ENCODE measurements around the gene VPS45. TPM values are rescaled to one million over a fixed set of nuclear protein-coding genes. Genes with fewer than 3 reads are reported as not detected.

Gene VPS45
- total RNA-seq, 2 experiments from 2014 or later: 36.1 to 40.0 TPM

DNA sequence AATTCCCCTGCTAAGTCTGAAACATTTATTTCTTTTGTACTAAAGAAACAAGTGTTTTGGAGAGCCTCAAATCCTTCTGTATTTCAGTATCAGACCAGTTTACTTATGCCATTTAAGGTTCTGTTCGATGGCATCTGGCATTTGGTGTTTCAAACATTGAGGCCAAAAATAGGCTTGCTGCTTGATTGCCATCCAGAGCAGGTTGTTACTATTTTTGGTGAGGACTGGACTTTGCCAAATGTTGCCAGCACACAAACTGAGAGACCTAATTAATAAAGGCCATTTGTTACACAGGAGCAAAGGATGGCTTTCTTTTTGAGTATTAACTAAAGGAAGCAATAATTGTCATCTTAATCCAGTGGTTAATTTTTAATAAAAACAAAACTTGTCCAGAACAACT, 26.2 kb downstream of the VPS45 start:
- ChIA-PET CTCF (interaction anchor here (1.3 to 1.6 kb wide), 2 partner anchors 16 to 20 kb away, joined by 4 read pairs; no protein-coding TSS in a partner anchor), POLR2A (interaction anchor here (3.9 kb wide), 1 partner anchor 207 kb away, joined by 13 read pairs; a partner anchor contains a TSS)
- Mint-ChIP-seq H3K4me3 (no peak overlapping the region), H3K27me3 (ENCODE audit: low read depth) (no peaks in the 10 kb centered on the region), H3K36me3 (ENCODE audit: low read depth) (peaks cover 43% of the 10 kb centered on the region), H3K27ac (no peak overlapping the region), H3K9me3 (ENCODE audit: insufficient read depth) (no peaks in the 10 kb centered on the region), H3K4me1 (ENCODE audit: low read depth) (peaks cover 56% of the 10 kb centered on the region)
- ATAC-seq: no peak
- no peak for DNase-seq

DNA sequence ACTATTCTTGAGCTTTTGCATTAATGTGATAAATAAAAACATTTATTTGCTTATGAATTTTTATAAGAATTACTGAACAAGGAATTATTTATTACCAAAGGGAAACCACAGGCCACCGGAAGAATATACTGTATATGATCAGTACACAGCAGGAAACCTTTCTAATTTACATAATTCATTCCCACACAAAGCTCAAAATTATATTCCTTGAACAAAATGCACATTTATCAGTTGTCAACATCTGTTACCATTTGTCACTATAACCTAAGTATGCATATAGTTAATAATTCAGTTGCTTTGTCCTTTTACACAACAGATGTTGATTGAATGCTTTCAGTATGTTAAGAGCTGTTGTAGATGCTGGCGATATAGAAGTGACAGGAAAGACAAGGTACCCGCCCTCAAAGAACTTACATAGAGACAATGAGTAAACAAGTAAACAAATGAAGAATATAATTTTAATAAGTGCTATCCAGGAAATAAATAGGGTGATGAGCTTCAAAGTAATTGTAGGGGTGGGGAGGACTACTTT, 27.2 kb downstream of the VPS45 start:
- Mint-ChIP-seq H3K9me3 (ENCODE audit: insufficient read depth) (no peaks in the 10 kb centered on the region), H3K4me3 (no peak overlapping the region), H3K36me3 (ENCODE audit: low read depth) (peaks cover 44% of the 10 kb centered on the region), H3K27ac (peak overlapping the region; percentile 13), H3K4me1 (ENCODE audit: low read depth) (peaks cover 52% of the 10 kb centered on the region), H3K27me3 (ENCODE audit: low read depth) (no peaks in the 10 kb centered on the region)
- CTCF ChIA-PET: interaction anchor here (0.9 to 1.6 kb wide), 3 partner anchors 15 to 92 kb away, joined by 3 to 4 read pairs (median 3); no protein-coding TSS in a partner anchor
- POLR2A ChIA-PET: interaction anchor here (0.6 kb wide), 1 partner anchor 55 kb away, joined by 4 read pairs; no protein-coding TSS in a partner anchor
- DNase-seq (no peak), ATAC-seq (no peak)

DNA sequence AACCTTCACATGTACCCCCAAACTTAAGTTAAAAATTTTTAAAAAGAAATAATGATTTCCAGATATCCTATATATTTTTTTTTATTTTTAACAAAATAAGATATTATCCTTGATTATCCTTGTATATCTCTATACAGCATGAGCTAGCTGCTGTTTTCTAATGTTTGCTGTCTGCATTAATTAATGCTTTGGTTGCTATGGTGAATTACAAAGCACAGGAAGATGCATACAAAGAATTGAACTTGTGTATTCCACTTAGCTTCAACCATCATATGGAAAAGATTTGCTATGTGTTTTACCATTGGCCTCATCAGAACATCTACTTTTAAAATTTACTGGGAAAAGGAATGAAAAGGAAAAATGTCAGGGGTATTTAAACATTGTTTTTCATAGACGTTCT, 35.4 kb downstream of the VPS45 start:
- Mint-ChIP-seq H3K36me3 (ENCODE audit: low read depth) (peaks cover 62% of the 10 kb centered on the region), H3K27ac (no peak overlapping the region), H3K4me1 (ENCODE audit: low read depth) (peaks cover 58% of the 10 kb centered on the region), H3K9me3 (ENCODE audit: insufficient read depth) (no peaks in the 10 kb centered on the region), H3K4me3 (no peak overlapping the region), H3K27me3 (ENCODE audit: low read depth) (no peaks in the 10 kb centered on the region)
- ATAC-seq (no peak), DNase-seq (no peak)
- POLR2A ChIA-PET: interaction anchor here (0.6 to 3.1 kb wide), 2 partner anchors 40 to 47 kb away, joined by 3 to 11 read pairs; partner anchors contain the start of gene PLEKHO1
- CTCF ChIA-PET: interaction anchor here (0.9 to 1.8 kb wide), 4 partner anchors 14 to 141 kb away, joined by 3 to 5 read pairs (median 3); no protein-coding TSS in a partner anchor

DNA sequence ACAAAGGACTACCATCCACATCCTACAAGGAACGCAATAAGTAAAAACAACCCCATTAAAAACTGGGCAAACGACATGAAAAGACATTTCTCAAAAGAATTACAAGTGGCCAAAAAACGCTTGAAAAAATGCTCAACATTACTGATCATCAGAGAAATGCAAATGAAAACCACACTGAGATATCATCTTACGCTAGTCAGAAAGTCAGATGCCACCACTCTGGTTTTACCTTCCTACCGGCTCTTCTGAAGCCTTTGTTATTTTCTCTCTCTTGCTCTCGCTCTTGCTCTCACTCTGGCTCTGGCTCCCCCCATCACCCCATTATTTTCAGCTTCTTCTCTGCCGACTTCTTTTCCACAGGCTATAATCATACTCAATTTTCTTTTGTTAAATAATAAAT, 38.8 kb downstream of the VPS45 start:
- CTCF ChIA-PET: interaction anchor here (1.4 kb wide), 1 partner anchor 81 kb away, joined by 4 read pairs; no protein-coding TSS in a partner anchor
- peak overlapping the region; percentile 95 for H3K27ac Mint-ChIP-seq
- ATAC-seq (peak; percentile 74), DNase-seq (peak; percentile 52)
- H3K9me3 Mint-ChIP-seq (ENCODE audit: insufficient read depth): no peaks in the 10 kb centered on the region
- no peaks in the 10 kb centered on the region for H3K27me3 Mint-ChIP-seq (ENCODE audit: low read depth)
- peaks cover 79% of the 10 kb centered on the region for H3K4me1 Mint-ChIP-seq (ENCODE audit: low read depth)
- peak overlapping the region; percentile 69 for H3K4me3 Mint-ChIP-seq
- H3K36me3 Mint-ChIP-seq (ENCODE audit: low read depth): peaks cover 56% of the 10 kb centered on the region
- POLR2A ChIA-PET: interaction anchor here (0.6 to 1.0 kb wide), 2 partner anchors 44 to 184 kb away, joined by 3 to 4 read pairs; partner anchors contain the start of gene PLEKHO1

DNA sequence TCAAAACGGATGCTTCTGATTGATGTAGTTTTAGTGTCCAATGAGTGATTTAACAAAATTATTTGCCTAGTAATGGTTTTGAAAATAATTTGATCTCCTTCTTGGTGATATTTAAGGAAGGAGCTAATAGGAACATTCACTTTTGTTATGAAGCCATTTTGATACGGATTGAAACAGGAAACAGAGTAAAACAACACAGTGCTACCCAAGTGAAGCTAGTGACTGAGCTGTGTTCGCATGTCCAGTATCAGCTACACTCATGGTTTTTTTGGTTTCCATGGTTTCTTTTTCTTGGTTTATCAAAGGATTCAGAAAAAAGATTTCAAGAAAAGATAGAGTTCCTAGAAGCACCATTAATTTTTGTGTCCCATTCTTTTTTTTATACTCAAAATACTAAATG, 42.0 kb downstream of the VPS45 start:
- ChIA-PET CTCF (interaction anchor here (0.7 to 3.4 kb wide), 12 partner anchors 12 to 77 kb away, joined by 3 to 19 read pairs (median 4); no protein-coding TSS in a partner anchor), POLR2A (interaction anchor here (0.7 to 3.1 kb wide), 5 partner anchors 12 to 453 kb away, joined by 3 to 20 read pairs (median 4); a partner anchor contains a TSS)
- Mint-ChIP-seq H3K27me3 (ENCODE audit: low read depth) (no peaks in the 10 kb centered on the region), H3K4me1 (ENCODE audit: low read depth) (peaks cover 76% of the 10 kb centered on the region), H3K27ac (peak overlapping the region; percentile 91), H3K36me3 (ENCODE audit: low read depth) (peaks cover 65% of the 10 kb centered on the region), H3K4me3 (peak overlapping the region; percentile 72), H3K9me3 (ENCODE audit: insufficient read depth) (peaks cover 8% of the 10 kb centered on the region)
- DNase-seq (peak; percentile 44), ATAC-seq (peak; percentile 82)

DNA sequence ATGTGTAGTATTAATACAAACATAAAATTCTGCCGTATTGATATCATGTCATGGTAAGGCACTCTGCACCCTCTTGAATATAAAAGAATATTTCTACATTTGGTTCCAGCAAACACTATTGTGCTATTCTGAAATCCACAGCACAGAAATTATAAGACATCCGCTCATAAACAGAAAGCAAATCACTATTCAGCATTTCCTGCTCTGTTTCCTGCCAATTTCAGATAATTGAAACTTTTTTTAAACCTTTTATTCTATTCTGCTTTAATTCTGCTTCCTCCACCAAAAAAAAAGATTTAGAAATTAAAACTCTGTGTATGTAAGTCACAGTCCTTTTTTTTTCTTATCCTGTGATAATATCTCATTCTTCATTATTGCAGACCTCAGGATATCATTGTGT, 42.5 kb downstream of the VPS45 start:
- Mint-ChIP-seq H3K27me3 (ENCODE audit: low read depth) (no peaks in the 10 kb centered on the region), H3K27ac (peak overlapping the region; percentile 91), H3K4me1 (ENCODE audit: low read depth) (peaks cover 72% of the 10 kb centered on the region), H3K36me3 (ENCODE audit: low read depth) (peaks cover 65% of the 10 kb centered on the region), H3K9me3 (ENCODE audit: insufficient read depth) (peaks cover 10% of the 10 kb centered on the region), H3K4me3 (peak overlapping the region; percentile 72)
- ATAC-seq (peak; percentile 40), DNase-seq (no peak)
- ChIA-PET CTCF (interaction anchor here (0.8 to 3.4 kb wide), 11 partner anchors 12 to 77 kb away, joined by 3 to 19 read pairs (median 5); no protein-coding TSS in a partner anchor), POLR2A (interaction anchor here (0.7 to 3.1 kb wide), 4 partner anchors 12 to 223 kb away, joined by 3 to 20 read pairs (median 6); a partner anchor contains a TSS)

DNA sequence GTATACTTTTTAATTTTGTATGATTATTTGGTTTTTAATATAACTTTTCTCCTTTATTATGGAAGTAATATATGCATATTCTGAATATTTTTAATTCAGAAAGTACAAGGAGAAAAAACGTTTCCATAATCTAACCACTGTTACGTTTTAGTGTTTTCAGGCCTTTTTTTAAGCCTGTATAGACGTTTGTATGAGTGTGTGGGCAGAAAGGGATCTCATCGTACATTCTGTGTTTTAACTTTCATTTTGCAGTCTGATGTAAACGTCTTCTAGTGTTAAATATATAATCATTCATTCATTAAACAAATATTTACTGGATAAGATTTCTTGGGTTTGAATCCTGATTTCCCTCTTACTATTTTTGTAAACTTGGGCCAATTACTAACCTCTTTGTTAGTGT, 44.1 kb downstream of the VPS45 start:
- Mint-ChIP-seq H3K4me3 (peak overlapping the region; percentile 35), H3K4me1 (ENCODE audit: low read depth) (peaks cover 59% of the 10 kb centered on the region), H3K27ac (peak overlapping the region; percentile 70), H3K27me3 (ENCODE audit: low read depth) (no peaks in the 10 kb centered on the region), H3K9me3 (ENCODE audit: insufficient read depth) (peaks cover 19% of the 10 kb centered on the region), H3K36me3 (ENCODE audit: low read depth) (peaks cover 63% of the 10 kb centered on the region)
- ChIA-PET POLR2A (no interaction called here), CTCF (interaction anchor here (3.4 kb wide), 1 partner anchor 54 kb away, joined by 19 read pairs; no protein-coding TSS in a partner anchor)
- DNase-seq (no peak), ATAC-seq (no peak)

DNA sequence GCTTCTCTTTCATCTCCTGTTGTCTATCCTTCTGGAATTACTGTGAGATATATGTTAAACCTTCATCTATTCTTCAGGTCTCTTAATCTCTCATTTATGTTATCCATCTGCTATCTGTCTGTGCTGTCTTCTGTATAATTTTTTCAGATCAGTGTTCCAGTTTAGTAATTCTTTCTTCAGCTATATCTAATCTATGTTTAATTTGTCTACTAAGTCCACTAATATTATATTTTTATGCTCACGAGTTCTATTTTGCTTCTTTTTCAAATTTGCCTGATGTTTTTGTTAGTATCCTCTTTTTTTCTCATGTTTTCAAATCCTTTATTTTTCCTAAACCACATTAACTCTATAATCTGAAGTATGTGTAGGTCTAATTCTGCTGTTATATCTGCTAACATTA, 47.5 kb downstream of the VPS45 start:
- POLR2A ChIA-PET: no interaction called here
- no peak overlapping the region for H3K27ac Mint-ChIP-seq

DNA sequence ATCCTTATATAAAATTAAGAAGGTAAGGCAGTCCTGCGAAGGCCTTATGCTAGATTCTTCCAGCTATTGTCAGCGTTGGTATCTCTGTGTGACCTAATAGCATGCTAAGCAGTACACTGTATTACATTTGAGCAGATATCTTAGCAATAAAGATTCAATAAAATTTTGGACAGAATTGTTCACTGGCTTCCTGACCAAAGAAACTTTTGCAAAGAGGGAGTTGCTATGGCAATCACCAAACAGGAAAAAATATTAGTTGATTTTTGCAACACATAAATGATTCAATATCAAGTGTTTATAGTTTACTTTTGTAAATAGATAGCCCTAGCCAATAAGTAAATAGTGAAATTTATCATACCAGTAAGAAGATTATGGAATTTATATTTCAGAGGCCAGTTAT, 51.1 kb downstream of the VPS45 start:
- ATAC-seq (peak; percentile 44), DNase-seq (no peak)
- ChIA-PET POLR2A (no interaction called here), CTCF (no interaction called here)
- Mint-ChIP-seq H3K4me1 (ENCODE audit: low read depth) (peaks cover 2% of the 10 kb centered on the region), H3K27me3 (ENCODE audit: low read depth) (no peaks in the 10 kb centered on the region), H3K4me3 (no peak overlapping the region), H3K9me3 (ENCODE audit: insufficient read depth) (peaks cover 19% of the 10 kb centered on the region), H3K36me3 (ENCODE audit: low read depth) (peaks cover 40% of the 10 kb centered on the region), H3K27ac (no peak overlapping the region)

More for the DNA sequence above, 47.5 kb downstream of the VPS45 start:
- CTCF ChIA-PET: interaction anchor here (1.3 kb wide), 2 partner anchors 11 to 227 kb away, joined by 3 read pairs; a partner anchor contains a TSS
- no peak for DNase-seq
- peaks cover 19% of the 10 kb centered on the region for H3K9me3 Mint-ChIP-seq (ENCODE audit: insufficient read depth)
- no peaks in the 10 kb centered on the region for H3K27me3 Mint-ChIP-seq (ENCODE audit: low read depth)
- H3K4me1 Mint-ChIP-seq (ENCODE audit: low read depth): peaks cover 27% of the 10 kb centered on the region
- ATAC-seq: no peak
- H3K36me3 Mint-ChIP-seq (ENCODE audit: low read depth): peaks cover 48% of the 10 kb centered on the region
- no peak overlapping the region for H3K4me3 Mint-ChIP-seq

DNA sequence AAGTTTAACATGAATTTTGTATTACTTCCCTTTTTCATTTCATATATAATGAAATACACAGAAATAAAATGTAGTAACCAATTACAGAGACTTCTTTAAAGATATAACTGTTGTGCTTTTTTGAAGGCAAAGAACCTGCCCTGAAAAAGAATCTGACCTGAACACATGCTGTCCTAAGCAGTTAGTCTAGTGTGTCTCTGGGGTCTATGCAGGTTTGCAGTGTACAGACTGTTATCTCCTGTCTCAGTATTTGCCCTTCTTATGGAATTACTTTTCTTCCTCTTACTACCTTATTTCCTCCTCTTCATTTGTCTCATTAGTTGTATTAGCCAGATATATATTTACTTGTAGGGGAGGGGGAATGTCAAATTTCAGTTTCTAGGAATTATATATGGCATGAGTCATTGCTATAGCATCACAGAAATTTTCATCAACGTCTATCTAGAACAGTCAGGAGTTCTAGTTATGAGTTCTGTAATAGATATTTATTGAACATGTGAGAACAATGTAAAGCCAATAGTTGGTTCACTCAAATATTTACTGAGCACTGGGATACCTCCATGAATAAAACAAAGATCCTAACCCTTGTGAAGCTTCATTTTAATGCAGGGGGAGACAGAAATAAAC, 53.8 kb downstream of the VPS45 start:
- POLR2A ChIA-PET: no interaction called here
- CTCF ChIA-PET: no interaction called here
- ATAC-seq (no peak), DNase-seq (no peak)
- Mint-ChIP-seq H3K9me3 (ENCODE audit: insufficient read depth) (no peaks in the 10 kb centered on the region), H3K27me3 (ENCODE audit: low read depth) (no peaks in the 10 kb centered on the region), H3K4me1 (ENCODE audit: low read depth) (no peaks in the 10 kb centered on the region), H3K4me3 (no peak overlapping the region), H3K27ac (no peak overlapping the region), H3K36me3 (ENCODE audit: low read depth) (peaks cover 20% of the 10 kb centered on the region)

DNA sequence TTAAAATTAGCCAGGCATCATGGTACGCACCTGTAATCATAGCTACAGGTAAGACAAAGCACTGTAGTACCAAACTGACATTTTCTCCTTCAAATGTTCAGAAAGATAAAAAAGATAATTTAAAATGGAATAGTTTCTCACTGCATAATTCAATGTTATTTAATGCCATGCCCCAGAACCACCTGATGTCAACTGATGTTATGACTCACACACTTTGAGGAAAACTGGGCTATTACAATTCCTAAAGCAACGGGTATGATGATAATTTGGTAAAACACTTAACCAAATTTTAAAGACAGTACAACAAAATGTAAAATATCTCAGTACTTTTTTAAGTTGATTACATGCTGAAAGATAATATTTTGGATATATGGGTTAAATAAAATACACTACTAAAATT, 59.2 kb downstream of the VPS45 start:
- ChIA-PET CTCF (interaction anchor here (0.8 to 3.3 kb wide), 5 partner anchors 12 to 60 kb away, joined by 3 to 12 read pairs (median 5); no protein-coding TSS in a partner anchor), POLR2A (no interaction called here)
- Mint-ChIP-seq H3K4me3 (no peak overlapping the region), H3K9me3 (ENCODE audit: insufficient read depth) (no peaks in the 10 kb centered on the region), H3K4me1 (ENCODE audit: low read depth) (no peaks in the 10 kb centered on the region), H3K27me3 (ENCODE audit: low read depth) (no peaks in the 10 kb centered on the region), H3K36me3 (ENCODE audit: low read depth) (peaks cover 17% of the 10 kb centered on the region), H3K27ac (no peak overlapping the region)
- ATAC-seq: no peak
- no peak for DNase-seq

DNA sequence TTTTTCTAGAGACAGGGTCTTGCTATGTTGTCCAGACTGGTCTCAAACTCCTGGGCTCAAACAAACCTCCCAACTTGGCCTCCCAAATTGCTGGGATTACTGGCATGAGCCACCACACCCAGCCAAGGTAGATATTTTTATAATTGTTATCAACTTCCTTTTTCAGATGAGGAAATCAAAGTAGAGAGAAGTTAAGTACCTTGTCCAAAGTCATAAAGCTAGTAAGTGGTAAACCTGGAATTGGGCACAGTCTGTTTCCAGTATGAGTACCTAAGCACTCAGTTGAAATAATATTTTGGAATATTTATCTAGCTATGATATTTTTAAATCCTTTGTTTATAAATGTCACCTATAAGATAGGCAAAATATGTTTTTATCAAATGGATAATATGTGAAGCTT, 59.9 kb downstream of the VPS45 start:
- H3K4me3 Mint-ChIP-seq: no peak overlapping the region

More for the DNA sequence above, 59.9 kb downstream of the VPS45 start:
- CTCF ChIA-PET: interaction anchor here (0.6 to 3.3 kb wide), 4 partner anchors 38 to 67 kb away, joined by 3 to 12 read pairs (median 6); no protein-coding TSS in a partner anchor
- Mint-ChIP-seq H3K27me3 (ENCODE audit: low read depth) (no peaks in the 10 kb centered on the region), H3K9me3 (ENCODE audit: insufficient read depth) (no peaks in the 10 kb centered on the region), H3K36me3 (ENCODE audit: low read depth) (peaks cover 12% of the 10 kb centered on the region), H3K4me1 (ENCODE audit: low read depth) (no peaks in the 10 kb centered on the region), H3K27ac (no peak overlapping the region)
- ATAC-seq: no peak
- POLR2A ChIA-PET: no interaction called here
- DNase-seq: no peak
